AG09319 (cell line): ENCODE data around the gene CCDC60.

Experiments used
- DNase-seq: peaks from one replicate; pipeline ENCODE4 v3.0.0-alpha.2; 2010; ENCODE audit warnings: low read depth; ENCODE audit errors: extremely low read depth
- CTCF ChIP-seq: IDR thresholded peaks from 2 replicates; pipeline ENCODE4 v1.5.1; 2011; ENCODE audit warnings: low read depth, mild to moderate bottlenecking, inconsistent platforms, low read length, moderate library complexity

The CCDC60 gene

GRCh38 chr12:119576915-119577314 lies 242.4 kb downstream of the CCDC60 start:
- TF ChIP-seq CTCF = no peak
- no peak for DNase-seq

GRCh38 chr12:119578112-119578511 lies 243.6 kb downstream of the CCDC60 start:
- DNase-seq = no peak
- no peak for TF ChIP-seq CTCF

- no peak for TF ChIP-seq CTCF
- DNase-seq = no peak
Observed at GRCh38 chr12:119589097-119589496, 254.6 kb downstream of the CCDC60 start.

- DNase-seq = no peak
- no peak for TF ChIP-seq CTCF
Observed at GRCh38 chr12:119589634-119590033, 255.1 kb downstream of the CCDC60 start.
